Neural progenitor cell (in vitro differentiated cells): ENCODE results near the gene GSX2.

Source experiments
- EZH2 ChIP-seq: fragments of 200-600 bp; sonication (generic); IDR thresholded peaks from 2 replicates; pipeline ENCODE4 v1.6.1; 2017; ENCODE audit warnings: antibody characterized with exemption, mild to moderate bottlenecking, moderate library complexity
- EZH2phosphoT487 ChIP-seq: fragments of 200-600 bp; sonication (generic); IDR thresholded peaks from 2 replicates; pipeline ENCODE4 v1.6.1; 2017; ENCODE audit warnings: antibody characterized with exemption
- TF ChIP-seq, protein P1 (sequence below): fragments of 200-600 bp; sonication (generic); IDR thresholded peaks from 2 replicates; pipeline ENCODE4 v1.5.1; 2017; ENCODE audit warnings: antibody characterized with exemption, mild to moderate bottlenecking

DNA sequence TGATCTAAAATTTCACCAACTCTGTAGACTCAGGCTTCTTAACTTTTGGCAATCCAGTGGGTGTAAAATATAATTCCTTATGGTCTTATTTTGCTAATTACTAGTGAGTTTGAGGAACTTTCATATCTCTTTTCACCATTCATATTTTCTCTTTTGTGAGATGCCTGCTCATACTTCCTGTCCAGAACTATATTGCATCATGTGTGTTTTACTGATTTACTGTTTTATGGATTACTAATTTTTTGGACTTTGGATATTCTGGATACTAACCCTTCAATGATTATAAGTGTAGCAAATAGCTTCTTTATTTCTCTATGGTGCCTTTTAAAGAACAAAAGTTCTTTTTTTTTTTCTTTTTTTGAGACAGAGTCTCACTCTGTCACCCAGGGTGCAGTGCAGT lies 20.6 kb downstream of the GSX2 start:
- TF ChIP-seq, protein P1, sequence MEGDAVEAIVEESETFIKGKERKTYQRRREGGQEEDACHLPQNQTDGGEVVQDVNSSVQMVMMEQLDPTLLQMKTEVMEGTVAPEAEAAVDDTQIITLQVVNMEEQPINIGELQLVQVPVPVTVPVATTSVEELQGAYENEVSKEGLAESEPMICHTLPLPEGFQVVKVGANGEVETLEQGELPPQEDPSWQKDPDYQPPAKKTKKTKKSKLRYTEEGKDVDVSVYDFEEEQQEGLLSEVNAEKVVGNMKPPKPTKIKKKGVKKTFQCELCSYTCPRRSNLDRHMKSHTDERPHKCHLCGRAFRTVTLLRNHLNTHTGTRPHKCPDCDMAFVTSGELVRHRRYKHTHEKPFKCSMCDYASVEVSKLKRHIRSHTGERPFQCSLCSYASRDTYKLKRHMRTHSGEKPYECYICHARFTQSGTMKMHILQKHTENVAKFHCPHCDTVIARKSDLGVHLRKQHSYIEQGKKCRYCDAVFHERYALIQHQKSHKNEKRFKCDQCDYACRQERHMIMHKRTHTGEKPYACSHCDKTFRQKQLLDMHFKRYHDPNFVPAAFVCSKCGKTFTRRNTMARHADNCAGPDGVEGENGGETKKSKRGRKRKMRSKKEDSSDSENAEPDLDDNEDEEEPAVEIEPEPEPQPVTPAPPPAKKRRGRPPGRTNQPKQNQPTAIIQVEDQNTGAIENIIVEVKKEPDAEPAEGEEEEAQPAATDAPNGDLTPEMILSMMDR, result no peak
- no peak for TF ChIP-seq EZH2
- TF ChIP-seq EZH2phosphoT487, result no peak
